NB4 (cell line): Measurements from ENCODE around the gene CIAO3.
"Not testable (repeated sequence)": the region's sequence is repeated elsewhere in the genome, so short reads cannot be mapped to it uniquely, and the experiment has no call there.

Experiments
- DNase-seq: peaks from one replicate; pipeline ENCODE4 v3.0.0; 2010; ENCODE audit warnings: low read depth
- H3K4me3 ChIP-seq: one replicate; pipeline ENCODE4 v1.5.1; 2011; ENCODE audit warnings: mild to moderate bottlenecking, low read depth, low read length, moderate library complexity
- MYC ChIP-seq: IDR thresholded peaks from 2 replicates; pipeline ENCODE4 v1.6.1; 2011; ENCODE audit warnings: low read depth, low read length
- POLR2A ChIP-seq: IDR thresholded peaks from 2 replicates; pipeline ENCODE4 v1.6.1; 2011; ENCODE audit warnings: mild to moderate bottlenecking; ENCODE audit not compliant: insufficient read length; ENCODE audit errors: extremely low read depth
- TF ChIP-seq, protein P1 (sequence below): IDR thresholded peaks from 2 replicates; pipeline ENCODE4 v1.6.1; 2011; ENCODE audit warnings: low read depth, low read length
- TF ChIP-seq, protein P2 (sequence below): IDR thresholded peaks from one replicate; pipeline ENCODE4 v1.5.1; 2012; ENCODE audit warnings: low read depth, low read length

The CIAO3 gene

DNA sequence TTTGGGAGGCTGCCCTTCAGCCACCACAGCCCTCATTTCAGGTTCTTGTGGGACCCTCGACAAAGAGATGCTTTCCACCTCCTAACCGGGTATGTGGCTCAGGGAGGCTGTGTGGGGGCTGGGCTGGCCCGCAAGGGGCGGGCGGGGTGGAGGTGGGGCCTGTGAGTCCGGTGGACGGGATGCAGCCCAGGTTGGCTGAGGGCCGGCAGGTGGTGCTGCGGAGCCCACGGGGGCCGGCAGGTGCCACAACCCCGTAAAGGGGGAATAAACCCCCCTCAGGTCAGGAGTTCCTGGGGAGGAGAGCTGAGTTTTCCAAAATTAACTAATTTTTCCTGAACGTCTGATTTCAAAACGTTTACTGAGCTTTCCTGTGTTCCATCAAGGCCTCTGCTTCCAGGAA, 4.9 kb upstream of the CIAO3 start:
- TF ChIP-seq, protein P1, sequence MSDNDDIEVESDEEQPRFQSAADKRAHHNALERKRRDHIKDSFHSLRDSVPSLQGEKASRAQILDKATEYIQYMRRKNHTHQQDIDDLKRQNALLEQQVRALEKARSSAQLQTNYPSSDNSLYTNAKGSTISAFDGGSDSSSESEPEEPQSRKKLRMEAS: no peak
- no peak for TF ChIP-seq MYC
- H3K4me3 ChIP-seq: no peak overlapping the region
- no peak for DNase-seq

DNA sequence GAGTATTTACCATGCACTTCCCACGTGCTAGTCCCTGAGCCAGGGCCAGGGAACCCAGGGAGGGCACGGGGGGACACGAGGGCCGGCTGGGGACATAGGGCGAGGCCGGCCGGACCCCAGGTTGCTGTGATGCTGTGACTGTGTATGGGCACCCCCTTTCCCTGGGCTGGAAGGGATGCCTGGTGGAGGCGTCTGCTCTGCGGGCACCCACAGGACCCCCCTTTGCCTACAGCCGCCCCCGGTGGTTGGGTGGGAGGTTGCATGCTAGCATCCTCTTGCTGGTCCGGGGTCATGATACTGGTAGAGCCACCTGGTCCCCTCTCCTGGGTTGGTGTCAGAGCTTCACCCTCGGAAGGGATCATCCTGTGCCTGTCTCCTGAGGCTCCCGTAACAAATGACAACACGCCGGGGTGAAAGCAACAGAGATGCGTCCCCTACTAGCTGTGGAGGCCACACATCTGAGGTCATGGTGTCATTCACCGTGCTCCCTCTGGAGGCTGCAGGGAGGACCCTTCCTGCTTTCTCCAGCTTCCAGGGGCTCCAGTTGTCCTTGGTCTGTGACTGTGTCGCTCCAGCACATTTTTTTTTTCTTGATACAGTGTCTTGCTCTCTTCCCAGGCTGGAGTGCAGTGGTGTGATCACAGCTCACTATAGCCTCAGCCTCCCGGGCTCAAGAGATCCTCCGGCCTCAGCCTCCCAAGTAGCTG, 3.1 kb upstream of the CIAO3 start:
- TF ChIP-seq, protein P2, sequence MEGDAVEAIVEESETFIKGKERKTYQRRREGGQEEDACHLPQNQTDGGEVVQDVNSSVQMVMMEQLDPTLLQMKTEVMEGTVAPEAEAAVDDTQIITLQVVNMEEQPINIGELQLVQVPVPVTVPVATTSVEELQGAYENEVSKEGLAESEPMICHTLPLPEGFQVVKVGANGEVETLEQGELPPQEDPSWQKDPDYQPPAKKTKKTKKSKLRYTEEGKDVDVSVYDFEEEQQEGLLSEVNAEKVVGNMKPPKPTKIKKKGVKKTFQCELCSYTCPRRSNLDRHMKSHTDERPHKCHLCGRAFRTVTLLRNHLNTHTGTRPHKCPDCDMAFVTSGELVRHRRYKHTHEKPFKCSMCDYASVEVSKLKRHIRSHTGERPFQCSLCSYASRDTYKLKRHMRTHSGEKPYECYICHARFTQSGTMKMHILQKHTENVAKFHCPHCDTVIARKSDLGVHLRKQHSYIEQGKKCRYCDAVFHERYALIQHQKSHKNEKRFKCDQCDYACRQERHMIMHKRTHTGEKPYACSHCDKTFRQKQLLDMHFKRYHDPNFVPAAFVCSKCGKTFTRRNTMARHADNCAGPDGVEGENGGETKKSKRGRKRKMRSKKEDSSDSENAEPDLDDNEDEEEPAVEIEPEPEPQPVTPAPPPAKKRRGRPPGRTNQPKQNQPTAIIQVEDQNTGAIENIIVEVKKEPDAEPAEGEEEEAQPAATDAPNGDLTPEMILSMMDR: peak; percentile 20
- TF ChIP-seq POLR2A (no peak), MYC (no peak)
- TF ChIP-seq, protein P1: no peak
- no peak for DNase-seq
- no peak overlapping the region for H3K4me3 ChIP-seq

DNA sequence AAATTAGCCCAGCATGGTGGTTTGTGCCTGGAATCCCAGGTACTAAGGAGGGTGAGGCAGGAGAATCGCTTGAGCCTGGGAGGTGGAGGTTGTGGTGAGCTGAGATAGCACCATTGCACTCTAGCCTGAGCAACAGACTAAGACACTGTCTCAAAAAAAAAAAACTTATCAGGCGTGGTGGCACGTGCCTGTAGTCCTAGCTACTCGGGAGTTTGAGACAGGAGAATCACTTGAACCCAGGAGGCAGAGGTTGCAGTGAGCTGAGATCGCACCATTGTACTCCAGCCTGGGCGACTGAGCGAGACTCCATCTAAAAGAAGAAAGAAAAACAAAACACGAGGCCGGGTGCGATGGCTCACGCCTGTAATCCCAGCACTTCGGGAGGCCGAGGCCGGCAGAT, 2.1 kb upstream of the CIAO3 start:
- DNase-seq, H3K4me3 ChIP-seq: not testable (repeated sequence)

DNA sequence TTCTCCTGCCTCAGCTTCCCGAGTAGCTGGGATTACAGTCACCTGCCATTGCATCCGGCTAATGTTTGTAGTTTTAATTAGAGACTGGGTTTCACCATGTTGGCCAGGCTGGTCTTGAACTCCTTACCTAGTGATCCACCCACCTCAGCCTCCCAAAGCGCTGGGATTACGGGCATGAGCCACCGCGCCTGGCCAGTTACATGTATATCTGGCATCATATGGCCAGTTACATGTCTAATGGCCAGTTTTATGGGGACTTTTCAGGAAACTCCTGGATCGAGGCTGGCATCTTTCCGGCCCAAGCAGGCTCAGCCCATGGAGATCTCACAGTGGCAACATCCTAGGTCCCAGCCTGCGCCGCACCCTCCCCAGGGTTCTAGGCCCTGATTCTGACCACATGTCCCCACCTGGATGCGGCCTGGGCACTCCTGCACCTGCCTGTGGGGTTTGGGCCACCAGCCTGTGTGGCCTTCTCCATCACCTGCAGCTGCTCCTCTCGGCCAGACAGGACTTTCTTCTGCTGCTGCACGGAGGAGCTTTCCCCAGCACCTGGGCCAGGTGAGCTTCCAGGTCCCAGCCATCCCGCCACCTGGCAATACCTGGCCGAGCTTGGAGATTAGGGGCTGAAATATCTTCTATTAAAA, 1.3 kb upstream of the CIAO3 start:
- DNase-seq: no peak
- TF ChIP-seq, protein P2: no peak
- no peak for TF ChIP-seq POLR2A
- no peak for TF ChIP-seq MYC

DNA sequence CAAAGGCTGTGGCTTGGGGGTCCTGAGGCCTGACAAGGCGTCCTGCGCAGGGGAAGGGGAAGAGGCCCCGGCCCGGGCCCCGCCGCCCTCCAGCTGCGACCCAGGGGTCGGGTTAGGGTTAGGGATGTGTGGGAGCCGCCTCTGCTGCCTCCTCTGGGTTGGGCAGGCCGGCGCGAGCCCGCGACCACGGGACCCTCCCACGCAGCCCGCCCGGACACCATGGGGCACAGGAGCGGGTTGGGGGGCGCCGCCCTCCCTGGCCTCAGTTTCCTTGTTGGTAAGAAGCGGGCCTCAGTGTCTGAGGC, 386 bp downstream of the CIAO3 start:
- TF ChIP-seq MYC: no peak
- TF ChIP-seq POLR2A: no peak
- TF ChIP-seq, protein P2: no peak
- TF ChIP-seq, protein P1: no peak
- peak; percentile 47 for DNase-seq
- H3K4me3 ChIP-seq: peak overlapping the region; percentile 62

More for the DNA sequence above, 1.3 kb upstream of the CIAO3 start:
- no peak overlapping the region for H3K4me3 ChIP-seq

DNA sequence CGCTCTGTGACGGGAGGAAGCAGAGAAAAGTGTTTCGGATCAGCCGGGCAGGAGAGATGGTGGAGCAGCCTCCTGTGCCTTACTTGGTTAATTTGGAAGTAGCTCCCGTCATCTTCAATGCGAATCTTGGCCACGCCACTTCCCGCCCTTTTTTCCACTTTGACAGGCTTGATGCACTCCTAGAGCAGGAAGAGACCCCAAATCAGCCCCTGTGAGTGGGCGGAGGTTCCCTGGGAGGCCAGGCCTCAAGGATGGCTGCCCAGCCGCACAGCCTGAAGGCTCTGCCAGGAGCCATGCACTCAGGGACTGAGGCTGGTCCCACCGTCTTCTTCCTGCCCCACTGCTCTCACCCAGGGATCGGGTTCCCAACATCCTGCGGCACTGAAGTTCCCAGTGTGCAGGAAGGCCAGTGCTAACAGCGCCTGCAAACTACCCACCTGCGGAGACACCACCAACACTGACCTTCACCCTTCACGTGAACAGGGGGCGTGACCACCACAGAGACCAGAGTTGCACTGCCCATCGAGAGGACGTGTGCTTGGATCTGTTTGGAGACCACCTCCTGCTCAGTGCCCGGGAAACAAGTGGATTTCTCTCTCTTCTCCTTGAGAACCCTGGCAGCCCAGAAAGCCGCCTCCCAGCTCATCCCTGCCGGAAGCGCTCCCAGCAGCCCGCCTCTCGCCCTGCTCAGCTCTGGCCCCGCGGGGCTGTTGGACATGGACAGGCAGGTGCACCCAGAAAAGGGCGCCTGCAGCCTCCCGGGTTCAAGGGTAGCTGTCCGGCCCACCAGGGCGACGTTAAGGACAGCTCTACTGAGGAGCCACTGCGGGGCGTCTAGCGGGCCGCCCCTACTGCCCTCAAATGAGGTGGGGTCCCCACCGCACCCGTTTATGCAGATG, 988 bp downstream of the CIAO3 start:
- TF ChIP-seq, protein P2: no peak
- TF ChIP-seq, protein P1: no peak
- TF ChIP-seq POLR2A (no peak), MYC (no peak)
- H3K4me3 ChIP-seq: peak overlapping the region; percentile 62

More for the DNA sequence above, 988 bp downstream of the CIAO3 start:
- DNase-seq: no peak
